Panc1 (cell line): Measurements from ENCODE around the gene FSTL4. TPM values are rescaled to one million over a fixed set of nuclear protein-coding genes. Genes with fewer than 3 reads are reported as not detected.

Experiments
- ATAC-seq: fragments of 200-7000 bp; cut with Tn5 transposase; 2 replicates; pipeline ENCODE4 v1.9.1; 2020; ENCODE audit warnings: mild to moderate bottlenecking, moderate library complexity
- BruUV-seq: library from RNA; stranded (reverse); fragments of 400-500 nt; replicated peaks from 2 replicates; lab custom pipeline; 2021; lab: Mats Ljungman, UMichigan
- CTCF ChIA-PET: fragments of 300-600 bp; sonication (Branson Sonifier 250); formaldehyde crosslinking; loops from one replicate; lab custom pipeline; 2022; ENCODE audit warnings: antibody characterized with exemption; lab: Charles Lee
- POLR2A ChIA-PET: fragments of 300-600 bp; sonication (Branson Sonifier 250); formaldehyde crosslinking; loops from one replicate; lab custom pipeline; 2022; ENCODE audit warnings: antibody characterized with exemption; lab: Charles Lee
- DNase-seq: peaks from one replicate; pipeline ENCODE4 v3.0.0-alpha.2; 2010; ENCODE audit warnings: low read depth, low spot score
- H3K27ac ChIP-seq: 2 replicates; pipeline ENCODE4 v1.5.1; 2011; ENCODE audit warnings: mild to moderate bottlenecking, low read length, inconsistent platforms
- H3K27me3 ChIP-seq: fragments of 200-500 bp; sonication (Bioruptor generic); 2 replicates; pipeline ENCODE4 v1.6.0; 2014; ENCODE audit warnings: low read length, inconsistent platforms; ENCODE audit not compliant: control insufficient read depth, insufficient read depth
- H3K36me3 ChIP-seq: fragments of 200-500 bp; sonication (Bioruptor generic); 2 replicates; pipeline ENCODE4 v1.5.1; 2014; ENCODE audit warnings: inconsistent platforms, mild to moderate bottlenecking, low read length, moderate library complexity; ENCODE audit not compliant: control insufficient read depth, insufficient read depth
- H3K4me1 ChIP-seq: 2 replicates; pipeline ENCODE4 v1.5.1; 2011; ENCODE audit warnings: inconsistent platforms, mild to moderate bottlenecking, low read length, moderate library complexity; ENCODE audit not compliant: control insufficient read depth, insufficient read depth
- H3K4me3 ChIP-seq, 2 experiments: 2 replicates each; pipeline ENCODE4 v1.5.1; 2011 to 2012; ENCODE audit warnings: low read depth in 2 of 2, low read length in 2 of 2, mild to moderate bottlenecking in 2 of 2, inconsistent platforms in 1 of 2, moderate library complexity in 1 of 2
- H3K9me3 ChIP-seq: fragments of 200-500 bp; sonication (Bioruptor generic); 2 replicates; pipeline ENCODE4 v1.5.1; 2014; ENCODE audit warnings: low read depth, mild to moderate bottlenecking, inconsistent platforms, low read length, moderate library complexity; ENCODE audit not compliant: control insufficient read depth, insufficient read depth
- POLR2AphosphoS5 ChIP-seq: IDR thresholded peaks from 2 replicates; pipeline ENCODE4 v1.6.1; 2012; ENCODE audit warnings: mild to moderate bottlenecking, low read depth, low read length, moderate library complexity
- REST ChIP-seq, 2 experiments: IDR thresholded peaks; 2 replicates each; pipeline ENCODE4 v1.6.1; 2011 to 2012; ENCODE audit warnings: low read depth in 2 of 2, control low read depth in 1 of 2, low read length in 1 of 2, mild to moderate bottlenecking in 1 of 2, moderate library complexity in 1 of 2; ENCODE audit not compliant: insufficient read depth in 1 of 2
- SIN3A ChIP-seq: IDR thresholded peaks from 2 replicates; pipeline ENCODE4 v1.6.1; 2012; ENCODE audit warnings: low read depth, mild to moderate bottlenecking, low read length, moderate library complexity, borderline replicate concordance; ENCODE audit not compliant: insufficient read depth
- TCF7L2 ChIP-seq: IDR thresholded peaks from 2 replicates; pipeline ENCODE4 v1.6.1; 2011; ENCODE audit warnings: mild to moderate bottlenecking, low read depth, low read length, inconsistent platforms
- in situ Hi-C: cut with HindIII; loops from 2 replicates; pipeline ENCODE4 v1.10.0; 2016; ENCODE audit warnings: low sequenced_read_pairs, low pct_unique_long_range_greater_than_20kb
- intact Hi-C: fragments of 100-400 bp; cut with micrococcal nuclease; formaldehyde crosslinking; loops from one replicate; pipeline ENCODE4 v1.10.0; 2022; ENCODE audit not compliant: unreplicated experiment
- total RNA-seq: library from RNA; stranded (reverse); gene quantifications from one replicate; pipeline ENCODE4 v1.2.1, GENCODE V29; 2021; ENCODE audit not compliant: unreplicated experiment
- TF ChIP-seq, protein P1 (sequence below): fragments of 450-650 bp; IDR thresholded peaks from 2 replicates; pipeline ENCODE4 v1.5.1; 2017; ENCODE audit warnings: mild to moderate bottlenecking

Gene FSTL4
- total RNA-seq, 1 experiment from 2014 or later = 0.18 TPM

- no peaks in the 10 kb centered on the region for H3K4me1 ChIP-seq
- ATAC-seq = no peak
- H3K4me3 ChIP-seq = no peak overlapping the region
- H3K27me3 ChIP-seq = no peaks in the 10 kb centered on the region
- in situ Hi-C loops (no loop called here), intact Hi-C loops (no loop called here)
- BruUV-seq = no TSS peak
- H3K36me3 ChIP-seq = no peaks in the 10 kb centered on the region
- TF ChIP-seq TCF7L2 (no peak), SIN3A (no peak), POLR2AphosphoS5 (no peak), REST (IDR thresholded peaks at IDR 0.05; ENCODE audit: insufficient read depth in 1 of 2, low read depth in 2 of 2, low read length in 1 of 2) (no peak)
- TF ChIP-seq, protein P1, sequence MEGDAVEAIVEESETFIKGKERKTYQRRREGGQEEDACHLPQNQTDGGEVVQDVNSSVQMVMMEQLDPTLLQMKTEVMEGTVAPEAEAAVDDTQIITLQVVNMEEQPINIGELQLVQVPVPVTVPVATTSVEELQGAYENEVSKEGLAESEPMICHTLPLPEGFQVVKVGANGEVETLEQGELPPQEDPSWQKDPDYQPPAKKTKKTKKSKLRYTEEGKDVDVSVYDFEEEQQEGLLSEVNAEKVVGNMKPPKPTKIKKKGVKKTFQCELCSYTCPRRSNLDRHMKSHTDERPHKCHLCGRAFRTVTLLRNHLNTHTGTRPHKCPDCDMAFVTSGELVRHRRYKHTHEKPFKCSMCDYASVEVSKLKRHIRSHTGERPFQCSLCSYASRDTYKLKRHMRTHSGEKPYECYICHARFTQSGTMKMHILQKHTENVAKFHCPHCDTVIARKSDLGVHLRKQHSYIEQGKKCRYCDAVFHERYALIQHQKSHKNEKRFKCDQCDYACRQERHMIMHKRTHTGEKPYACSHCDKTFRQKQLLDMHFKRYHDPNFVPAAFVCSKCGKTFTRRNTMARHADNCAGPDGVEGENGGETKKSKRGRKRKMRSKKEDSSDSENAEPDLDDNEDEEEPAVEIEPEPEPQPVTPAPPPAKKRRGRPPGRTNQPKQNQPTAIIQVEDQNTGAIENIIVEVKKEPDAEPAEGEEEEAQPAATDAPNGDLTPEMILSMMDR = no peak
- H3K9me3 ChIP-seq = no peaks in the 10 kb centered on the region
- ChIA-PET POLR2A (interaction anchor here (0.6 kb wide), 1 partner anchor 62 kb away, joined by 3 read pairs; no protein-coding TSS in a partner anchor), CTCF (interaction anchor here (0.7 kb wide), 1 partner anchor 62 kb away, joined by 4 read pairs; no protein-coding TSS in a partner anchor)
- H3K27ac ChIP-seq = no peak overlapping the region
- no peak for DNase-seq
Measured at GRCh38 chr5:133360693-133361472, 251.5 kb downstream of the FSTL4 start.

DNA sequence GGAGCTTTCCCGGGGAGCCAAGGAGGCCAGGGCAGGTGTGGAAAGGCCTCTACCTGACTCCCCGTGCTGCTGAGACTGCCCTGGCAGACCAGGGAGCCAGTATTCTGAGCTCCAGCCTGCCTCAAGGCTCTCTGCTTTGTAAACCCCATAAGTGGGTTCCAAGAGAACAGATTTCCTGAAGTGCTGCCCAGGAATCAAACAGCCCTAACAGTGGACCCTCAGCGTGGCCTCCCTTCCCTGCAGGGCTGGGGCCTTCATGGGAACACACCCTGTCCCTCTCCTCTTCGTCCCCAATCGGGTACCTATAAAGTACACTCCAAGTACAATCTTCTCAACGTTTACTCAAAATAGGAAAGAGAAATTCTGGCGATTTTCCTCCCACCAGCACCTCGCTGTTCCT is 252.5 kb downstream of the FSTL4 start:
- intact Hi-C loops = no loop called here
- ChIA-PET POLR2A (no interaction called here), CTCF (no interaction called here)
- Histone ChIP-seq H3K4me3 (no peak overlapping the region), H3K27me3 (no peaks in the 10 kb centered on the region), H3K9me3 (no peaks in the 10 kb centered on the region), H3K27ac (no peak overlapping the region), H3K4me1 (no peaks in the 10 kb centered on the region), H3K36me3 (no peaks in the 10 kb centered on the region)
- TF ChIP-seq, protein P1 = no peak
- TF ChIP-seq REST (IDR thresholded peaks at IDR 0.05; ENCODE audit: insufficient read depth in 1 of 2, low read depth in 2 of 2, low read length in 1 of 2) = no peak
- no peak for TF ChIP-seq TCF7L2
- TF ChIP-seq POLR2AphosphoS5 = no peak
- no peak for TF ChIP-seq SIN3A
- in situ Hi-C loops = no loop called here
- DNase-seq (no peak), ATAC-seq (no peak)
- BruUV-seq = no TSS peak
